Ovary (tissue), 9 donors: ENCODE data around the gene C19orf73. TPM values are rescaled to one million over a fixed set of nuclear protein-coding genes. Genes with fewer than 3 reads are reported as not detected.
A peak's percentile ranks its signal among the peaks of the same experiment; 100 is the strongest.
"Not testable (repeated sequence)": the region's sequence is repeated elsewhere in the genome, so short reads cannot be mapped to it uniquely, and the experiment has no call there.

Experiments
- DNase-seq, 5 donors: peaks; one replicate each; pipeline ENCODE4 v3.0.0-alpha.2; 2019 to 2020
- H3K27ac ChIP-seq, 2 donors: fragments of 200-600 bp; one replicate each; pipeline versions ENCODE4 v1.5.1 to v1.8.0; 2019 to 2022
- H3K27me3 ChIP-seq: fragments of 200-600 bp; one replicate; pipeline ENCODE4 v1.8.0; 2022
- H3K36me3 ChIP-seq: fragments of 200-600 bp; sonication (generic); one replicate; pipeline ENCODE4 v1.5.1; 2019
- H3K4me1 ChIP-seq: one replicate; pipeline ENCODE4 v1.8.1; 2013; ENCODE audit warnings: mild to moderate bottlenecking, moderate library complexity; ENCODE audit not compliant: insufficient read depth
- H3K4me3 ChIP-seq: fragments of 200-600 bp; sonication (generic); one replicate; pipeline ENCODE4 v1.5.1; 2017
- H3K9me3 ChIP-seq, 2 donors: fragments of 200-600 bp in 1 of 2; sonication (generic) in 1 of 2; one replicate each; pipeline versions ENCODE4 v1.5.1 to v1.8.1; 2013 to 2019; ENCODE audit warnings: mild to moderate bottlenecking in 1 of 2, moderate library complexity in 1 of 2
- CTCF ChIP-seq, 3 donors: fragments of 450-650 bp in 2 of 3; fragments of 200-600 bp in 1 of 3; IDR thresholded peaks; one replicate each; pipeline versions ENCODE4 v1.5.1 to v1.8.0; 2016 to 2022; ENCODE audit warnings: antibody characterized with exemption in 3 of 3, mild to moderate bottlenecking in 1 of 3
- EP300 ChIP-seq: sonication (generic); formaldehyde crosslinking; IDR thresholded peaks from one replicate; pipeline ENCODE4 v1.6.1; 2017; ENCODE audit warnings: antibody characterized with exemption
- POLR2A ChIP-seq: fragments of 450-650 bp; IDR thresholded peaks from one replicate; pipeline ENCODE4 v1.6.1; 2017; ENCODE audit warnings: antibody characterized with exemption, mild to moderate bottlenecking, moderate library complexity
- WGBS, 3 donors: extraction: QIAGEN DNeasy Blood & Tissue Kit in 1 of 3; methylation state at CpG; one replicate each; pipeline versions ENCODE4 v1.1.5 to v1.1.7; 2013 to 2017; 5-methylcytosine and 5-hydroxymethylcytosine counted together
- intact Hi-C, 4 donors: fragments of 100-400 bp; cut with DNase I; formaldehyde crosslinking; loops; one replicate each; pipeline versions ENCODE4 v1.11.0 to v1.15.1; 2022 to 2023
- polyA plus RNA-seq, 2 donors: library from polyadenylated mRNA; stranded (reverse); fragments of 200-250 nt in 1 of 2; fragments of 350-450 nt in 1 of 2; fragmentation: Illumina TruSeq in 1 of 2; extraction: RNeasy Lipid Tissue Mini Kit (QIAGEN cat#74804) in 1 of 2; gene quantifications; one replicate each; pipeline ENCODE4 v1.2.3, GENCODE V29; 2013 to 2014
- total RNA-seq, 7 donors: library from RNA; depleted of rRNA in 2 of 7; stranded (reverse); fragments of >200 nt in 2 of 7; fragmentation: NEBNext Ultra II Directional in 3 of 7; extraction: Animal tissue kit (Norgen Biotek cat#: 25700) in 3 of 7; gene quantifications; one replicate each; pipeline versions ENCODE4 v1.1.0 to v1.2.4, GENCODE V29; 2016 to 2023
- donor health status: DM: no; HTN: no; CAD: no; lungs with moderate emphysema.
- donor health status: DM: no; HTN: no; CAD: no.
- donor health status: Bipolar disorder and iron deficiency.
- donor health status: DM: yes; HTN: yes; CAD: no.
- donor health status: DM: no; HTN: no; CAD: no.
- donor health status: DM: yes; HTN: yes; CAD: no.

The C19orf73 gene
- total and polyA plus RNA-seq, 9 donors = 0.42 to 1.5 (median 0.45) TPM; not detected in 4

GRCh38 chr19:49084206-49085019 is 34.5 kb downstream of the C19orf73 start:
- Histone ChIP-seq H3K4me1 (peaks cover 10% of the 10 kb centered on the region), H3K4me3 (peak overlapping the region; percentile 63), H3K27me3 (no peaks in the 10 kb centered on the region), H3K9me3 (no peaks in the 10 kb centered on the region), H3K36me3 (no peaks in the 10 kb centered on the region), H3K27ac (peak overlapping the region; percentile 79 to 81)
- intact Hi-C loops = no loop called here
- peak in 2 of 5 donors; percentile 21 to 46 for DNase-seq
- 62 to 68% (median 66%) methylated on average over 26 of the region's 26 CpGs for WGBS, 3 donors
- TF ChIP-seq POLR2A (no peak), CTCF (IDR thresholded peaks at IDR 0.05) (no peak), EP300 (no peak)

DNA sequence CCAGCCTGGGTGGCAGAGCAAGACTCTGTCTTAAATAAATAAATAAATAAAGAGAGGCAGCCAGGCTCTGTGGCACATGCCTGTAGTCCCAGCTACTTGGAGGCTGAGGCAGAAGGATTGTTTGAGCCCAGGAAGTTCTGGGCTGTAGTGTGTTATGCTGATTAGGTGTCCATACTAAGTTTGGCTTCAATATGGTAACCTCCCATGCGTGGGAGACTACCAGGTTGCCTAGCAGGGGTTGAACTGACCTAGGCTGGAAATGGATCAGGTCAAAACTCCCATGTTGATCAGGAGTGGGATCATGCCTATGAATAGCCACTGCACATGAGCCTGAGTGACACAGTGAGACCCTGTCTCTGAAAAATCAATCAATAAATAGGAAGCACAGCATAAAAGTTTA is 37.7 kb downstream of the C19orf73 start:
- Histone ChIP-seq H3K4me3 (no peak overlapping the region), H3K27ac (no peak overlapping the region), H3K27me3 (no peaks in the 10 kb centered on the region), H3K36me3 (no peaks in the 10 kb centered on the region), H3K9me3 (no peaks in the 10 kb centered on the region), H3K4me1 (peaks cover 3% of the 10 kb centered on the region)
- no peak for TF ChIP-seq CTCF (IDR thresholded peaks at IDR 0.05)
- TF ChIP-seq EP300 = no peak
- no peak for TF ChIP-seq POLR2A
- 56 to 79% (median 65%) methylated on average over 1 of the region's 1 CpG for WGBS, 3 donors
- intact Hi-C loops = no loop called here
- no peak for DNase-seq

DNA sequence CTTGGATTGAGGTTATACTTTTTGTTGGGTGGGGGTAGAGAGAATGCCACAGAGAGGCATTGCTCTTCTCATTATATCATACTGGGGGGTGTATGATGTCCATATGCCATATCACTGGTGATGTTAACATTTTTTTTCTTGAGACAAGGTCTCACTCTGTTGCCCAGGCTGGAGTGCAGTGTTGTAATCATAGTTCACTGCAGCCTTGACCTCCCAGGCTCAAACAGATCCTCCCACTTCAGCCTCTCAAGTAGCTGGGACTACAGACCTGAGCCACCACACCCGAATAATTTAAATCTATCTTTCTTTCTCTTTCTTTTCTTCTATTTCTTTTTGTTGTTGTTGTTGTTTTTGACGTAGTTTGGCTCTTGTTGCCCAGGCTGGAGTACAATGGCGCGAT is 38.6 kb downstream of the C19orf73 start:
- no peak overlapping the region for H3K4me3 ChIP-seq
- no peaks in the 10 kb centered on the region for H3K27me3 ChIP-seq
- DNase-seq = no peak
- H3K36me3 ChIP-seq = no peaks in the 10 kb centered on the region
- H3K27ac ChIP-seq = no peak overlapping the region
- WGBS, 3 donors = 76 to 85% (median 77%) methylated on average over 4 of the region's 4 CpGs
- H3K9me3 ChIP-seq = no peaks in the 10 kb centered on the region
- TF ChIP-seq CTCF (IDR thresholded peaks at IDR 0.05) = no peak
- TF ChIP-seq POLR2A = no peak
- TF ChIP-seq EP300 = no peak
- intact Hi-C loops = no loop called here
- H3K4me1 ChIP-seq = peaks cover 2% of the 10 kb centered on the region

DNA sequence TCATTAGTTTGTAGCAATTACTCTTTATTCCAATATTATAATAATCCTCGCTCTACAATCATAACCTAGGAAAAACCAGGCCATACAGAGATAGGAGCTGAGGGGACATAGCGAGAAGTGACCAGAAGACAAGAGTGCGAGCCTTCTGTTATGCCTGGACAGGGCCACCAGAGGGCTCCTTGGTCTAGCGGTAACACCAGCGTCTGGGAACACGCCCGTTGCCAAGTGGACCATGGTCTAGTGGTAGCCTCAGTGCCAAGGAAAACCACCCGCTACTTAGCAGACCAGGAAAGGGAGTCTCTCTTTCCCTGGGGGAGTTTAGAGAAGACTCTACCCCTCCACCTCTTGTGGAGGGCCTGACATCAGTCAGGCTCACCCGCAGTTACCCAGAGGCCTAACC is 44.1 kb downstream of the C19orf73 start:
- H3K27ac ChIP-seq, H3K27me3 ChIP-seq, H3K4me1 ChIP-seq, H3K36me3 ChIP-seq, intact Hi-C loops, H3K9me3 ChIP-seq, H3K4me3 ChIP-seq: not testable (repeated sequence)
- peak; percentile 45 to 69 (median 61) for DNase-seq
- WGBS, 3 donors = 18 to 20% (median 20%) methylated on average over 9 of the region's 9 CpGs
- peak in 2 of 3 donors; percentile 33 to 57 for TF ChIP-seq CTCF (IDR thresholded peaks at IDR 0.05)
